PC-9 (cell line): ENCODE results near the gene ZNF629. TPM values are rescaled to one million over a fixed set of nuclear protein-coding genes. Genes with fewer than 3 reads are reported as not detected.

Source experiments
- BruUV-seq: library from RNA; stranded (reverse); fragments of 400-500 nt; replicated peaks from 2 replicates; lab custom pipeline; 2021; lab: Mats Ljungman, UMichigan
- CTCF ChIA-PET: fragments of 300-600 bp; sonication (Branson Sonifier 250); formaldehyde crosslinking; loops from one replicate; lab custom pipeline; 2022; ENCODE audit warnings: antibody characterized with exemption; lab: Charles Lee
- POLR2A ChIA-PET: fragments of 300-600 bp; sonication (Branson Sonifier 250); formaldehyde crosslinking; loops from one replicate; lab custom pipeline; 2022; ENCODE audit warnings: antibody characterized with exemption; ENCODE audit not compliant: unreplicated experiment; lab: Charles Lee
- DNase-seq, 2 experiments: peaks; one replicate each; pipeline versions ENCODE4 v3.0.0 to v3.0.0-alpha.2; 2015 to 2022; ENCODE audit warnings: mixed read lengths in 1 of 2
- H2AFZ ChIP-seq: fragments of 200-600 bp; sonication (generic); 2 replicates; pipeline ENCODE4 v1.8.1; 2017; ENCODE audit warnings: antibody characterized with exemption
- H3F3A ChIP-seq: fragments of 200-600 bp; sonication (generic); 2 replicates; pipeline ENCODE4 v1.8.1; 2017; ENCODE audit warnings: antibody characterized with exemption, mild to moderate bottlenecking, low read depth; ENCODE audit not compliant: insufficient read depth
- H3K27ac ChIP-seq: fragments of 200-600 bp; sonication (generic); 2 replicates; pipeline ENCODE4 v1.6.1; 2016; ENCODE audit warnings: mixed run types
- H3K27me3 ChIP-seq: fragments of 200-600 bp; sonication (generic); 2 replicates; pipeline ENCODE4 v1.6.1; 2016; ENCODE audit warnings: low read depth, mixed run types; ENCODE audit not compliant: insufficient read depth
- H3K36me3 ChIP-seq: fragments of 200-600 bp; sonication (generic); 2 replicates; pipeline ENCODE4 v1.6.1; 2016; ENCODE audit warnings: low read depth, mixed run types
- H3K4me1 ChIP-seq: fragments of 200-600 bp; sonication (generic); replicated peaks from 2 replicates; pipeline ENCODE4 v1.6.1; 2016; ENCODE audit warnings: mixed run types; ENCODE audit not compliant: insufficient read depth
- H3K4me2 ChIP-seq: fragments of 200-600 bp; sonication (generic); 2 replicates; pipeline ENCODE4 v1.6.1; 2017; ENCODE audit warnings: mixed run types
- H3K4me3 ChIP-seq: fragments of 200-600 bp; sonication (generic); 2 replicates; pipeline ENCODE4 v1.6.1; 2016; ENCODE audit warnings: mixed run types
- H3K79me2 ChIP-seq: fragments of 200-600 bp; sonication (generic); 2 replicates; pipeline ENCODE4 v1.6.1; 2017; ENCODE audit warnings: low read depth, mixed run types
- H3K9me2 ChIP-seq: fragments of 200-600 bp; sonication (generic); 2 replicates; pipeline ENCODE4 v1.8.1; 2017; ENCODE audit warnings: mild to moderate bottlenecking; ENCODE audit not compliant: insufficient read depth
- H3K9me3 ChIP-seq: fragments of 200-600 bp; sonication (generic); 2 replicates; pipeline ENCODE4 v1.8.1; 2016; ENCODE audit warnings: low read depth; ENCODE audit not compliant: insufficient read depth
- H4K20me1 ChIP-seq: fragments of 200-600 bp; sonication (generic); 2 replicates; pipeline ENCODE4 v1.8.1; 2017; ENCODE audit not compliant: insufficient read depth
- CTCF ChIP-seq: fragments of 200-600 bp; sonication (generic); conservative IDR thresholded peaks from 2 replicates; pipeline ENCODE4 v1.6.1; 2017; ENCODE audit warnings: mixed run types, antibody characterized with exemption, mild to moderate bottlenecking, moderate library complexity
- EZH2 ChIP-seq: fragments of 200-600 bp; sonication (generic); IDR thresholded peaks from 2 replicates; pipeline ENCODE4 v1.8.0; 2017; ENCODE audit warnings: antibody characterized with exemption, low read depth
- intact Hi-C: fragments of 100-400 bp; cut with micrococcal nuclease; formaldehyde crosslinking; loops from one replicate; pipeline ENCODE4 v1.10.0; 2022; ENCODE audit not compliant: unreplicated experiment
- total RNA-seq: library from RNA; stranded (reverse); gene quantifications from 2 replicates; pipeline ENCODE4 v1.2.3, GENCODE V29; 2021

The ZNF629 gene
- total RNA-seq, 1 experiment from 2014 or later: 25.6 TPM

- Histone ChIP-seq H3K79me2 (peaks cover 27% of the 10 kb centered on the region), H3K9me2 (no peaks in the 10 kb centered on the region), H3K27ac (no peak overlapping the region), H3K27me3 (no peaks in the 10 kb centered on the region), H2AFZ (no peak overlapping the region), H4K20me1 (0 out of 2 replicates have a peak, but pooled peaks cover 22% of the 10 kb centered on the region), H3F3A (peaks cover 77% of the 10 kb centered on the region), H3K4me3 (no peak overlapping the region), H3K4me2 (no peak overlapping the region), H3K9me3 (no peaks in the 10 kb centered on the region), H3K36me3 (peaks cover 32% of the 10 kb centered on the region), H3K4me1 (peaks cover 42% of the 10 kb centered on the region)
- intact Hi-C loops: loop anchor here (5.0 kb wide), 1 partner anchor 33 kb away; no protein-coding TSS in a partner anchor
- ChIA-PET POLR2A (interaction anchor here (1.0 kb wide), 1 partner anchor 33 kb away, joined by 4 read pairs; no protein-coding TSS in a partner anchor), CTCF (no interaction called here)
- no TSS peak for BruUV-seq
- no peak for DNase-seq
- no peak for TF ChIP-seq EZH2
- TF ChIP-seq CTCF: no peak
Observed at GRCh38 chr16:30744183-30744582, 42.8 kb downstream of the ZNF629 start.

- no peak for DNase-seq
- intact Hi-C loops: loop anchor here (5.0 kb wide), 1 partner anchor 34 kb away; no protein-coding TSS in a partner anchor
- H3K36me3 ChIP-seq: peaks cover 32% of the 10 kb centered on the region
- ChIA-PET POLR2A (interaction anchor here (1.0 kb wide), 1 partner anchor 33 kb away, joined by 4 read pairs; no protein-coding TSS in a partner anchor), CTCF (no interaction called here)
- H3K4me1 ChIP-seq: peaks cover 46% of the 10 kb centered on the region
- H4K20me1 ChIP-seq: 0 out of 2 replicates have a peak, but pooled peaks cover 25% of the 10 kb centered on the region
- no peak overlapping the region for H3K4me2 ChIP-seq
- peaks cover 26% of the 10 kb centered on the region for H3K79me2 ChIP-seq
- H2AFZ ChIP-seq: no peak overlapping the region
- no peaks in the 10 kb centered on the region for H3K9me3 ChIP-seq
- H3K4me3 ChIP-seq: no peak overlapping the region
- H3F3A ChIP-seq: peaks cover 82% of the 10 kb centered on the region
- no peak overlapping the region for H3K27ac ChIP-seq
- no TSS peak for BruUV-seq
- no peaks in the 10 kb centered on the region for H3K9me2 ChIP-seq
- TF ChIP-seq EZH2 (no peak), CTCF (no peak)
- no peaks in the 10 kb centered on the region for H3K27me3 ChIP-seq
Observed at GRCh38 chr16:30743716-30744115, 43.3 kb downstream of the ZNF629 start.

- Histone ChIP-seq H3F3A (peaks cover 84% of the 10 kb centered on the region), H4K20me1 (0 out of 2 replicates have a peak, but pooled peaks cover 25% of the 10 kb centered on the region), H3K27me3 (no peaks in the 10 kb centered on the region), H3K4me1 (peaks cover 33% of the 10 kb centered on the region), H3K9me3 (no peaks in the 10 kb centered on the region), H3K79me2 (peaks cover 26% of the 10 kb centered on the region), H3K4me2 (peak overlapping the region; percentile 99), H3K4me3 (peak overlapping the region; percentile 68), H2AFZ (no peak overlapping the region), H3K36me3 (peaks cover 32% of the 10 kb centered on the region), H3K27ac (peak overlapping the region; percentile 96), H3K9me2 (no peaks in the 10 kb centered on the region)
- DNase-seq: peak; percentile 95 to 100
- ChIA-PET CTCF (interaction anchor here (0.5 kb wide), 1 partner anchor 67 kb away, joined by 3 read pairs; no protein-coding TSS in a partner anchor), POLR2A (interaction anchor here (0.5 to 0.7 kb wide), 4 partner anchors 10 to 525 kb away, joined by 3 to 11 read pairs (median 7); no protein-coding TSS in a partner anchor)
- no peak for TF ChIP-seq EZH2
- no peak for TF ChIP-seq CTCF
- no TSS peak for BruUV-seq
- intact Hi-C loops: loop anchor here (1.0 to 5.0 kb wide), 5 partner anchors 36 to 153 kb away; partner anchors contain the start of genes BCL7C and FBRS
Observed at GRCh38 chr16:30741461-30741914, 45.5 kb downstream of the ZNF629 start.
